Measurements from ENCODE around the gene PDCD2L. TPM values are rescaled to one million over a fixed set of nuclear protein-coding genes. Genes with fewer than 3 reads are reported as not detected.

Gene PDCD2L
- total and polyA plus RNA-seq, 8 donors: 4.2 to 11.2 (median 6.6) TPM

- no peak overlapping the region for H3K4me3 ChIP-seq
- DNase-seq (peak in 2 of 6 donors; percentile 4 to 6), ATAC-seq (no peak), FAIRE-seq (no peak)
- intact Hi-C loops (cut with DNase I): no loop called here
- TF ChIP-seq CTCF (IDR thresholded peaks at IDR 0.05): no peak
- peaks cover 0 to 8% (median 0%) of the 10 kb centered on the region in 3 donors for H3K4me1 ChIP-seq
- WGBS, 2 donors: 83 to 86% methylated on average over 13 of the region's 13 CpGs
- H3K9me3 ChIP-seq: no peaks in the 10 kb centered on the region
- H3K36me3 ChIP-seq: peaks cover 0 to 3% (median 0%) of the 10 kb centered on the region in 3 donors
- no peak overlapping the region for H3K27ac ChIP-seq
- H3K27me3 ChIP-seq: no peaks in the 10 kb centered on the region
Measured at GRCh38 chr19:34405892-34406660, 1.9 kb downstream of the PDCD2L start.

DNA sequence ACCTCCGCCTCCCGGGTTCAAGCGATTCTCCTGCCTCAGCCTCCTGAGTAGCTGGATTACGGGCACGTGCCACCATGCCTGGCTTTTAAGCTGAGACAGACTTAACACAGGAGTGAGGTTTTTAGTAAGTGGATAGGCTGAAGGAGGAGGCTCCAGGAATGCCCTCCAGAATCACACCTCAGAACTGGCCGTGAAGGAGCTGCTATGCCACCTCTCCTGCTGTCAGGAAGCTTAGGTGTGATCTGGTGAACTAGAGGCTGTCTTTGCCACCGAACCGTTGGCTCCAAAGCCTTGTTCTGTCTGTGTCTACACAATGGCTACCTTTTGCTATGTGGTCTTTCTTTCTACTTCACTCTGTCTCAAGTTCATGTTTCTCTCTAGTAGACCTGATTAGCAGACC lies 4.2 kb downstream of the PDCD2L start:
- peaks cover 0 to 3% (median under 1%) of the 10 kb centered on the region in 3 donors for H3K36me3 ChIP-seq
- no peak for FAIRE-seq
- H3K4me3 ChIP-seq: no peak overlapping the region
- peaks cover 0 to 8% (median 0%) of the 10 kb centered on the region in 3 donors for H3K4me1 ChIP-seq
- intact Hi-C loops (cut with DNase I): no loop called here
- no peak for TF ChIP-seq CTCF (IDR thresholded peaks at IDR 0.05)
- DNase-seq: no peak
- ATAC-seq: no peak
- no peaks in the 10 kb centered on the region for H3K27me3 ChIP-seq
- H3K9me3 ChIP-seq: no peaks in the 10 kb centered on the region
- H3K27ac ChIP-seq: no peak overlapping the region
- 83 to 85% methylated on average over 8 of the region's 8 CpGs for WGBS, 2 donors

DNA sequence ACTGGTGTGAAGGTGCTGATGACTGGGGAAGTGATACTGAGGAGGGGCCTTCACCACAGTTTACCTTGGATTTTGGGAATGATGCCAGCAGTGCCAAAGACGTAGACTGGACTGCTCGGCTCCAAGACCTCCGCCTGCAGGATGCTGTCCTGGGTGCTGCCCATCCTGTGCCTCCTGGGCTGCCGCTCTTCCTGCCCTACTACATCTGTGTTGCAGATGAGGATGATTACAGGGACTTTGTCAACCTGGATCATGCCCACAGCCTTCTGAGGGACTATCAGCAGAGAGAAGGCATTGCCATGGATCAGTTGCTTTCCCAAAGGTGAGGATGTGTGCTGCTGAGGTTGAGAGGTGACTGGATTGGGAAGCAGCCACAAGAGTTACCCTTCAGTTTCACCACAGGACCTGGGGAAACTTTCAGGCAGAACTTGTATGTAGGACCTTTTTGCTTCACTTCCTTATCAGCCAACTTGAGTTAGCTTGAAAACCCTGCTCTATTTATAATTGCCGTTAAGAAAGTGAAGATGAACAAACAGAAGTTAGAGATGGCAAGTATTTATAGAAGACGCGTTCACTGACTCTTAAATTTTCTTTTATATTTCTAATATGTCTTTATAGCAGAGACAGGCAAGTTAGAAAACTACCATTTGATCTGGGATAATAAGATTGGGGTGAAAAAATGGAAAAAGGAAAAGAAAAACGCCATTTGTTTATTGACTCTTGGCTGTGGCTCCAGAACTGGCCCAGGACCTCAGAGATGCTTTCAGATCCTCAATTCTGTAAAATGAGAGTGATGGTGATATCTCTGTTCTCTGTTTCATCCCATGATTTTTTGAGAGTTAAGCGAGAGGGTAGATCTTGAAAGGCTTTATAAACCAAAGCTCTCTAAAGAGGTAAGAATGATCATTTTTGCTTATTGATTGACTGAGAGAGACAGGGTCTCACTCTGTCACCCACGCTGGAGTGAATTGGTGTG lies 5.3 kb downstream of the PDCD2L start:
- ATAC-seq: no peak
- TF ChIP-seq CTCF (IDR thresholded peaks at IDR 0.05): no peak

DNA sequence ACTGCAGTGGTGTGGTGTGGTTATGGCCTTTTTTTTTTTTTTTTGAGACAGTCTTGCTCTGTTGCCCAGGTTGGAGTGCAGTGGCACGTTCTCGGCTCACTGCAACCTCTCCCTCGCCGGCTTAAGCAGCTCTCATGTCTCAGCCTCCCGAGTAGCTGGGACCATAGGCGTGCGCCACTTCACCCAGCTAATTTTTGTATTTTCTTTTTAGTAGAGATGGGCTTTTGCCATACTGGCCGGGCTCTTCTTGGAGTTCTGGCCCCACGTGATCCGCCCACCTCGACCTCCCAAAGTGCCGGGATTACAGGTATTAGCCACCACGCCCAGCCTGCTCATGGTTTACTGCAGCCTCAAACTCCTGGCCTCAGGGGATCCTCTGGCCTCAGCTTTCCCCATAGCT lies 7.0 kb downstream of the PDCD2L start:
- no peak for TF ChIP-seq CTCF (IDR thresholded peaks at IDR 0.05)
- Histone ChIP-seq H3K4me3 (no peak overlapping the region), H3K36me3 (peaks cover 0 to 25% (median 3%) of the 10 kb centered on the region in 3 donors), H3K27me3 (no peaks in the 10 kb centered on the region), H3K9me3 (no peaks in the 10 kb centered on the region), H3K27ac (no peak overlapping the region), H3K4me1 (no peaks in the 10 kb centered on the region)
- ATAC-seq: no peak
- no peak for FAIRE-seq
- DNase-seq: no peak
- intact Hi-C loops (cut with DNase I): no loop called here
- 97 to 98% methylated on average over 13 of the region's 13 CpGs for WGBS, 2 donors

More for the DNA sequence above, 5.3 kb downstream of the PDCD2L start:
- no peak overlapping the region for H3K4me3 ChIP-seq
- H3K9me3 ChIP-seq: no peaks in the 10 kb centered on the region
- H3K4me1 ChIP-seq: peaks cover 0 to 4% (median 0%) of the 10 kb centered on the region in 3 donors
- WGBS, 2 donors: 79 to 88% methylated on average over 10 of the region's 10 CpGs
- no peaks in the 10 kb centered on the region for H3K27me3 ChIP-seq
- H3K36me3 ChIP-seq: peaks cover 0 to 11% (median 3%) of the 10 kb centered on the region in 3 donors
- intact Hi-C loops (cut with DNase I): no loop called here
- no peak overlapping the region for H3K27ac ChIP-seq
- no peak for DNase-seq
- no peak for FAIRE-seq
